Fibroblast of lung (primary cell): ENCODE measurements around the gene IL4I1. TPM values are rescaled to one million over a fixed set of nuclear protein-coding genes. Genes with fewer than 3 reads are reported as not detected.

Source experiments
- DNase-seq, 2 donors: peaks; one replicate each; pipeline versions ENCODE4 v3.0.0 to v3.0.0-alpha.2; 2010; ENCODE audit warnings: low read depth in 2 of 2
- H2AFZ ChIP-seq: 2 replicates; pipeline ENCODE4 v1.5.1; 2012; ENCODE audit warnings: low read length, control low read depth, inconsistent platforms
- H3K27ac ChIP-seq: 2 replicates; pipeline ENCODE4 v1.5.1; 2011; ENCODE audit warnings: low read length, control low read depth; ENCODE audit not compliant: insufficient read depth
- H3K27me3 ChIP-seq: 2 replicates; pipeline ENCODE4 v1.5.1; 2011; ENCODE audit warnings: mild to moderate bottlenecking, low read length; ENCODE audit not compliant: control insufficient read depth, insufficient read depth
- H3K36me3 ChIP-seq: 2 replicates; pipeline ENCODE4 v1.5.1; 2011; ENCODE audit warnings: low read length; ENCODE audit not compliant: control insufficient read depth, insufficient read depth
- H3K4me1 ChIP-seq: 2 replicates; pipeline ENCODE4 v1.5.1; 2011; ENCODE audit warnings: low read length; ENCODE audit not compliant: control insufficient read depth, insufficient read depth; ENCODE audit errors: extremely low read depth
- H3K4me2 ChIP-seq: 2 replicates; pipeline ENCODE4 v1.5.1; 2011; ENCODE audit warnings: low read length, control low read depth; ENCODE audit not compliant: insufficient read depth; ENCODE audit errors: extremely low read depth
- H3K4me3 ChIP-seq, 4 experiments: fragments of 200-600 bp in 1 of 4; sonication (generic) in 1 of 4; replicated peaks in 1 of 4; 2 replicates each; pipeline ENCODE4 v1.5.1; 2011 to 2016; ENCODE audit warnings: low read length in 4 of 4, low read depth in 3 of 4, mild to moderate bottlenecking in 3 of 4, control low read depth in 2 of 4, inconsistent platforms in 1 of 4, mixed read lengths in 1 of 4; ENCODE audit not compliant: insufficient read depth in 1 of 4; ENCODE audit errors: control extremely low read depth in 1 of 4
- H3K79me2 ChIP-seq: 2 replicates; pipeline ENCODE4 v1.5.1; 2012; ENCODE audit warnings: mild to moderate bottlenecking, low read length, inconsistent platforms; ENCODE audit not compliant: control insufficient read depth, insufficient read depth
- H3K9ac ChIP-seq: 2 replicates; pipeline ENCODE4 v1.5.1; 2011; ENCODE audit warnings: mild to moderate bottlenecking, low read length, control low read depth; ENCODE audit not compliant: insufficient read depth
- H3K9me3 ChIP-seq: 2 replicates; pipeline ENCODE4 v1.5.1; 2012; ENCODE audit warnings: low read depth, low read length; ENCODE audit not compliant: control insufficient read depth, insufficient read depth
- H4K20me1 ChIP-seq: 2 replicates; pipeline ENCODE4 v1.5.1; 2011; ENCODE audit warnings: low read length; ENCODE audit not compliant: control insufficient read depth, insufficient read depth; ENCODE audit errors: extremely low read depth
- CTCF ChIP-seq, 2 donors: IDR thresholded peaks in 1 of 2; conservative IDR thresholded peaks in 1 of 2; 1 replicate in 1 of 2; 2 replicates in 1 of 2; pipeline ENCODE4 v1.5.1; 2011 to 2012; ENCODE audit warnings: low read length in 2 of 2, control low read depth in 1 of 2, inconsistent platforms in 1 of 2, low read depth in 1 of 2, mild to moderate bottlenecking in 1 of 2
- EZH2 ChIP-seq: IDR thresholded peaks from 2 replicates; pipeline ENCODE4 v1.5.1; 2012; ENCODE audit warnings: low read length, control low read depth, mild to moderate bottlenecking; ENCODE audit errors: missing control alignments
- polyA plus RNA-seq, 2 donors: library from polyadenylated mRNA; depleted of rRNA in 1 of 2; stranded (reverse) in 1 of 2; unstranded in 1 of 2; fragments of >200 nt; gene quantifications; 2 replicates each; pipeline ENCODE4 v1.2.1, GENCODE V29; 2011 to 2012; ENCODE audit warnings: missing spikeins in 1 of 2
- total RNA-seq: library from RNA; depleted of rRNA; stranded (reverse); fragments of >200 nt; gene quantifications from 2 replicates; pipeline ENCODE4 v1.2.1, GENCODE V29; 2014

IL4I1 gene
- total and polyA plus RNA-seq, 2 donors (not counting 1 experiment from before 2014, with no cell fraction given): 0.09 to 1.2 TPM

- Histone ChIP-seq H3K27me3 (no peaks in the 10 kb centered on the region), H2AFZ (no peak overlapping the region), H3K27ac (no peak overlapping the region), H3K4me1 (peaks cover 11% of the 10 kb centered on the region), H3K4me3 (no peak overlapping the region), H4K20me1 (peaks cover 2% of the 10 kb centered on the region), H3K9ac (no peak overlapping the region), H3K36me3 (peaks cover 26% of the 10 kb centered on the region), H3K79me2 (peaks cover 25% of the 10 kb centered on the region), H3K4me2 (no peak overlapping the region), H3K9me3 (no peaks in the 10 kb centered on the region)
- DNase-seq: no peak
- TF ChIP-seq CTCF (conservative IDR thresholded peaks at IDR 0.05 in 1 of 2, IDR thresholded peaks at IDR 0.05 in 1 of 2; ENCODE audit: low read depth in 1 of 2, low read length in 2 of 2) (no peak), EZH2 (no peak)
Measured at GRCh38 chr19:49853852-49854377, 42.8 kb downstream of the IL4I1 start.

- no peak for DNase-seq
- peak overlapping the region; percentile 60 to 94 (median 74) for H3K4me3 ChIP-seq
- H4K20me1 ChIP-seq: peaks cover 2% of the 10 kb centered on the region
- H2AFZ ChIP-seq: no peak overlapping the region
- H3K36me3 ChIP-seq: peaks cover 15% of the 10 kb centered on the region
- no peaks in the 10 kb centered on the region for H3K27me3 ChIP-seq
- H3K9ac ChIP-seq: no peak overlapping the region
- H3K79me2 ChIP-seq: peaks cover 25% of the 10 kb centered on the region
- TF ChIP-seq EZH2 (no peak), CTCF (conservative IDR thresholded peaks at IDR 0.05 in 1 of 2, IDR thresholded peaks at IDR 0.05 in 1 of 2; ENCODE audit: low read depth in 1 of 2, low read length in 2 of 2) (no peak)
- no peaks in the 10 kb centered on the region for H3K9me3 ChIP-seq
- no peak overlapping the region for H3K27ac ChIP-seq
- H3K4me2 ChIP-seq: peak overlapping the region; percentile 100
- H3K4me1 ChIP-seq: peaks cover 10% of the 10 kb centered on the region
Measured at GRCh38 chr19:49852631-49853126, 44.0 kb downstream of the IL4I1 start.

GRCh38 chr19:49851456-49852259 is 45.0 kb downstream of the IL4I1 start:
- H3K4me2 ChIP-seq: peak overlapping the region; percentile 100
- no peaks in the 10 kb centered on the region for H3K27me3 ChIP-seq
- no peak overlapping the region for H3K27ac ChIP-seq
- H3K4me3 ChIP-seq: peak overlapping the region; percentile 60 to 94 (median 74)
- peak in 1 of 2 donors; percentile 55 for DNase-seq
- H3K36me3 ChIP-seq: peaks cover 9% of the 10 kb centered on the region
- H2AFZ ChIP-seq: no peak overlapping the region
- H3K9ac ChIP-seq: peak overlapping the region; percentile 94
- TF ChIP-seq CTCF (conservative IDR thresholded peaks at IDR 0.05 in 1 of 2, IDR thresholded peaks at IDR 0.05 in 1 of 2; ENCODE audit: low read depth in 1 of 2, low read length in 2 of 2) (no peak), EZH2 (no peak)
- peaks cover 10% of the 10 kb centered on the region for H3K4me1 ChIP-seq
- H4K20me1 ChIP-seq: peaks cover 2% of the 10 kb centered on the region
- peaks cover 25% of the 10 kb centered on the region for H3K79me2 ChIP-seq
- H3K9me3 ChIP-seq: no peaks in the 10 kb centered on the region
